HTR-8/SVneo (cell line): ENCODE data around the gene SLC24A3.

Experiments used
- DNase-seq: peaks from one replicate; pipeline ENCODE4 v3.0.0; 2011; ENCODE audit warnings: low spot score, mixed read lengths; ENCODE audit not compliant: insufficient read length
- FAIRE-seq: peaks from 2 replicates; lab custom pipeline; 2011; peaks lifted over from hg19 to GRCh38; lab: Jason Lieb, UNC

The SLC24A3 gene

DNA sequence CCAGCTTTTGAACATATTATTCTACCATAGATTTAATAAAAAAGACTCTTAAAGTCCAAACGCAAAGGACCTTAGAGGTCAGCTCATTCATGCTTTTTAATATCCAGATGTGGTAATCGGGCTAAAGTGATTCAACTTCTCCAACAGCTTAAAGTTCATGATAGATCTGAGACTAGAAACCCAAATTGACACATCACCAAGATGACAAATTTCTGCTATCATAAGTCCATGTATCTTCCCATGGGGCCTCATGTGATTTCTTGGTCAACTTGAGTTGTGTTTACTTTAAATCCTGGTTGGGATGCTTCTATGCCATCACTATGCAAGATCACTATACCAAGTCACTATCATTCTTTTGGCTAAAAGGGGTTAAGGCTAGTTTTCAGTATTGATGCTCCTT is 56.0 kb downstream of the SLC24A3 start:
- DNase-seq = no peak
- no peak for FAIRE-seq

DNA sequence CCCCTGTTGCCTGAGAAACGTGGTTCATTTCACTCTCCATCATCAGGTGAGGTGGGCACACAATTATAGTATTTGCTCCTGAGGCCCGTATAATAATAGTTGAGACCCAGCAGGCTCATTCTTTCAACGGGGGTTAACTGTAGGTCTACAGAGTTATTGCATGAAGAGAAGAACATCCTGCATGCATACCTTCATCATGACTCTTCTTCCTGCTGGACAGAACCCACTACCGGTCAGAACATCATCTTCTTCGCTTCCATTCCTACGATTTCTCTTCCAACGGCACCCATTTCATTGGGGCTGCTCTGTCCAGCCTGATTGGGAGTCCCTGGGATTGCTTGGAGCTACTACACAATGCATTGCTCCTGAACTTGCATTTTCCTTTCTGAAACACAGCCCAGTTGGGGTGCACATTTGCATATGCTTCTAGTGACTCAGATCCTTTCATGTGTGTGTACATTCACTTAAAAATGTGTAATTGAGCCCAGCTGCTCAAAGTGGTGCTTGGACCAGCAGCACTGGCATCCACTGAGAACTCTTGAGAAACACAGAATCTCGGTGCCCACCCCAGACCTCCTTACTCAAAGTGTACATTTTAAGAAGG is 57.4 kb downstream of the SLC24A3 start:
- DNase-seq (no peak), FAIRE-seq (no peak)

DNA sequence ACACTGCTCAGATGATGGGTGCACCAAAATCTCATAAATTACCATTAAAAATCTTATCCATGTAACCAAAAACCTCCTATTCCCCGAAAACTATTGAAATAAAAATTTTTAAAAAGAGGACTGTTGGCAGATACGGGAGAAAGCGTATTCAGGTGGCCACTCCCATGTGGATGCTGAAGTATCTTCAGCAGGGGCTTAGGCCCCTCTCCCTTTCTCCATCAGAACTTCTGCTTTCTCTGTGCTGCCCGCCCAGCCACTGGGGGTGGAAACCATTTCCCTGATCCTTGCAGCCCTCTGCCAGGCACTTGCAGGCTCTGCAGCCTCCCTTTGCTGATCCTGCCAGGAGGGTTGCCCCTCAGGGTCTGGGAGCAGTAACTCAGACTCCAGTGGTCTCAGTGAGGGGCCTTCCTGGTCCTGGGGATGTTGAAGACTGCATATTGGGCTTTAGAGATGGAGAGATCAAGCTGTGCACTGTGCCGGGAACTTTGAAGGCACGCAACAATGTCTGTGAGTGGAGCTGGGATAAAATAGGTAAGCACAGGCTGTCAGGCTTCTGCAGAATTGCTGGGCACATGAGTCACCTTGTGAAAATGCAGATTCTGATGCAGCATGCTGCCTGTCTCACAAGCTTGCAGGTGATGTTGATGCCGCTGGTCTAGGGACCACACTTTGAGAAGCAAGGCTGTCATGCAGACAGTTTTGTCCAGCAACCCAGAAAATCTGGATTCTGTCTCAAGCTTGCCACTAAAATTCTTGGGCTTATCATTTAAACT is 59.6 kb downstream of the SLC24A3 start:
- FAIRE-seq (no peak), DNase-seq (no peak)

DNA sequence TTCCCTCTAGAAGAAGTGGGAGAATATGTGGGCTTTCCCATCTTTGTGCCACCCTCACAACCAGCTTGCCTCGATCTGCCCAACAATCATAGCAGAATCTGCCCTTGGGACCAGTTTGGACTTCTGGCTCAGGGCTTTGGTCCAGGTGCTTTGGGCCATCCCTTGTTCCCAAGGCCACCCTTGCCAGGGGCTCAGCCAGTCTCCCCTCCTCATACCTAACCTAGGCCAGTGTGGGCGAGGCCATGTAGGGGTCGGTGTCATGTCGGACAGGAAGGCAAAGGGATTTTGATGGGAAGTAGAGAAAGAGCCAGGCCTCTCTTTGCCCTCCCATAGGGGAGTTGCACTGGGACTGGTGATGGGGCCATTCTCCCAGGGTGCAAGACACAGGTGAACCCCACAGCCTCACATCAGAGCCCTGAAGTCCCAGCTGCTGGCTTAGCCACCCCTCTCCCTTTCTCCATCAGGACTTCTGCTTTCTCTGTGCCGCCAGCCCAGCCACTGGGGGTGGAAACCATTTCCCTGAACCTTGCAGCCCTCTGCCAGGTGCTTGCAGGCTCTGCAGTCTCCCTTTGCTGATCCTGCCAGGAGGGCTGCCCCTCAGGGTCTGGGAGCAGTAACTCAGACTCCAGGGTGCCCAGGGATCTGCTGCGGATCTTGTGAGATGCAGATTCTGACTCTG is 60.7 kb downstream of the SLC24A3 start:
- FAIRE-seq = no peak
- DNase-seq = no peak

DNA sequence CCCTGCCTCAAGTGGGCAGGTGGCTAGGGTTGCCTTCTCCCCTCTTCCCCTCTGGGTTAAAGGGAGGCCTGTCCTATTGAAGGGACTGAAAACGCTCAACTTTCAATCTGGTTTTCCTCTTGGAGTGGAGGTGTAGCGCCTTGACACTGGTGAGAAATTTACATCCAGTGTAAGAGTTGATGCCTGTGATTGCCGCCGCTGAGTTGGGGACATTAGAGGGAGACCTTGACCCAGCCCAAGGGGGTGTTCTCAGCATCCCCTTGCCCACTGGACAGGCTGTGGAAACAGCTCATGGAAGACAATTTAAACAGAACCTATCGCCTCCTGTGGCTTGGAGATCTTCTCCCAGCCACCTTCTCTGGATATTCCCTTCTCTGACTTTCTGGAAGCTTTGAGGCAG is 61.6 kb downstream of the SLC24A3 start:
- FAIRE-seq = no peak
- DNase-seq = no peak

DNA sequence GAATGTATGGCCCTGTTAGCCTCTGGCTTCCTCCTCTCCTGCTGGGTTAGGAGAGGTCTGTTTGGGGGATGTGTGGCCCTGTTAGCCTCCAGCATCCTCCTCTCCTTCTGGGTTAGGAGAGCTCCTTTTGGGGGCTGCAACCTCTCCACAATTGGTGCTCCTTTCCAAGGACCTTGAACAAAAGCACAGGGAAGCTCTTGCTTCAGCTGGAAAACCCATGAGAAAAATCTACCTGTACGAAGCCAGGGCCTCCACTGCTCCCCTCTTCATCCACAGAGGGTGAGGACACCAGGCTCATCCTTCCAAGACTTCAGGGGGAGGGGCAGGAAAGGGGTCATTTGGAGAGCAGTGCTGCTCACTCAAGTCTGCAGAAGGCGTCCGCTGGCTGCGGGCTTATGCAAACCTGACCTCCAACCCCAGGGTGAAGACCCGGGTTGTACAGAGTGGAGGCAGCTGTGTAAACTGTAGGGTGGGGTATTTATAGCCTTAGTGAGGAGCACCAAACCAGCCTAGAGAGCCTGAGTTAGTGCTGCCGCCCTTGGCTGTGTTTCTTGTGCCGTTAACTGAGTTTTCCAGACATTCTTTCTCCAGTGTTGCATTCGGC is 62.1 kb downstream of the SLC24A3 start:
- FAIRE-seq (no peak), DNase-seq (no peak)

DNA sequence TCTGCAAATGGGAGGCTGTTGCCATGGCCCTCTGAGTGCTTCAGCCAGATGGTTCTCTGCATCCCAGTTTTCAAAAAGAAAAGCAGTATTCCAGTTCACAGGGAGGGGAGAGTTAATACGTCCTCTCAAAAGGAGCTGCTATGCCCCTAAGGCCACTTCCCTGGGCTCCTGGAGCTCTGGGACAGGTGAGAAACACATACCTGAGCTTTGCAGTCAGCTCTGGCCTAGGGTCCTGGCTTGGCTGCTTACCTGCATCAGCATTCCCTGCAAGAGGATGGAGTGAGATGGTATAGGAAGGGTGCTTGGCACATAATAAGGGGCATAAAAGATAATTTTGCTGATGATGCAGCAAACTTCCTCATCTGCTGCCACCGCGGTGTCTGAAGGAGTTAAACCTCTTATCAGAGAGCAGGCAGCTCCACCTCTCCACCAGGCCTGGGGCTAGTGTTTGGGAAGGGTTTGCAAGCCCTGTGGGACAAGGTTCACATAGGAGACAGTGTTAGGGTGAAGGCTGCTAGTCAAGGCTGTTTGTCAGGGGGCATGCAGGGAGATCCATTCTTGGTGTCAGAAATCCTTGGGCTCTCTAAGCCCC is 62.7 kb downstream of the SLC24A3 start:
- no peak for FAIRE-seq
- no peak for DNase-seq

DNA sequence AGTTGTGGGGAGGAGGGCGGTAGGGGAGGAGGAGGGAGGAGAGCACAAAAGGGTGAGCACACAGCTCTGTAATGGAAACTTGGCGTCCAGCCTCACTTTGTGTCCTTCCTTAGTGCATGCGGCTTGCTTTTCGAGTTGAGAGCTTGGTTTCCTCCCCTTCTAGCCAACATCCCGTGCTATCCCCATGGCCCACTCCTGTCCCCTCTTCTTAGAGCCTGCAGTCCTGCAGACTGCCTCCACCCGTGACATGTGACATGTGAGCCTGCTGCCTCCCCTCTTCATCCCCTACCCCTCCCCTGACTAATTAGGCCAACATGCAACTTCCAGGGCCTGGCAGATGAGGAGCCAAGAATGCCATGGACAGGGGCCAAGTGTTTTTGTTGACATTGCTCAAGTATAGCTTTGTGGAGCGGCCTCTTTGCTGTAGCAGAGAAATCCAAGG is 63.2 kb downstream of the SLC24A3 start:
- no peak for FAIRE-seq
- DNase-seq = no peak

DNA sequence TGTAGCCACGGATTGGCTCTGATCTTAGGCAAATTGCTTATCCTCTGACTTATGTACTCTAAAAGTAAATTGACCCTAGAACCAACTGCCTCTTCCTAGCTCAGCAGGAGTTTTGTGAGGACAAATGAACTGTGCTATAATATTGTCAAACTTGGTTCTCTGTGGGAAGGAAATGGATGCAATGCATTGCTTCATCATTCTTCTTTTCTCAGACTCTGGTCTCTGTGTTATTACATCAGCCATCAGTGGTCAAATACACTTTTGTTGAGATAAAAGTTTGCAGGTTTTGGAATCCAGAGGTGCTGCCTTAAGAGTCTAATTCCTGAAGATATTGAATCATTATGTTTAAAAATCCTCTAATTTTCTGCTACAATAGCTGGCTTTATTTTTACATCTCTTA is 64.9 kb downstream of the SLC24A3 start:
- no peak for DNase-seq
- no peak for FAIRE-seq

DNA sequence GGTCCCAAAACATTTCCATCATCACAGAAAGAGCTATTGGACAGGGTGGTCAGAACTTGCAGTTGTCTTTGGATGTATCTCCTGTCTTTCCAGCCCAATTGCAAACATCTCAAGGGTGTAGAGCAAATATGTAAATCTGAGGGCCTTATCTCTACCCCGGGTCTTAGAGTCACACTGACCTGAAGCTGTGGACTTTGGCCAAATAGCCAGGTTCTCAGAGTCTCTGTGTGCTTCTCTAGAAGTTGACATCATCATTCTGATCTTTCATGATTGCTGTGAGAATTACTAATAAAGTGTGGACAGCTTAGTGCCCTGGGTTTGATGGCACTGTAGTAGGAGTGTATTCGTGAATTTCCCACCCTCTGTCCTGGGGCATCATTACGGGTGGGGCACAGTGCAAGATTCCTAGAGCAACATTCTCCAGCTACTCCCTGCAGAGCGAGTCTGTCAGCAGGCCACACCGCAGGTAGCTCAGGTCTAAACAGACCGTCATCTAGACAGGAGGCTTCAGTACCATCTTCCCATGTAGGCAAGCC is 71.1 kb downstream of the SLC24A3 start:
- FAIRE-seq (no peak), DNase-seq (no peak)

DNA sequence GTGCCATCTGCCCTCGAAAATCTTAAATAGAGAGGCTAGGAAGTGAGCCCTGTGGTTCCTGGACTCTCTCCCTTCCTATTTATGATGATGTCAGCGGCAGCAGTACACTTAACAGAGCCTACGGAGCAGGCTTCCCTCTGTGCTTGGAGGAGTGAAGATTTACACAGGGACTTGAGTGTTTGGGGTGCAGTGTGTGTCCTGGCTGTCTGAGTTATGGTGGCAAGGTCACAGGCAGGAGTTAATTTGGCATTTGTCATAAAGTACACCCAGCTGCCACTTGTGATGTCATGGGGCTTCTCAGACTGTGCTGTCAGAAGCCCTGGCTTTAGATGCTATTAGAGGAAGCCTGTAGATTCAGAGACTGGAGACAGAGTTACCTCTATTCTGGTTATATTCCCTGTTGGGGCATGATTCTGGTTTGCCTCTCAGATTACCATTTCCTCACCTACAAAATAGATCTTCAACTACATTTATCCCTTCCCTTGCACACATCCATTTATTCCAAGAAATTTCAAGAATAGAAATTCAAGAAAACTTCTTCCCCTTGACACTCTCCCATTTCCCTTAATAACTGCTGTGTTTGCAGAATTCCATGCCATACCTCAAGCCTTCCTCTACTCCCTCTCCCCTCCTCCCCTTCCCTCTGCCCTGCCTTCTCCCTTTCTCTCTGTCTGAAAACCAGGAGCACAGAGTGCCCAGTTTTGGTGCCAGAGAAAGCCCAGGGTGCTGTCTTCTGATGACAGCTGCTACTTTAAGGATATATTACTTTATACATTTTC is 72.1 kb downstream of the SLC24A3 start:
- DNase-seq (no peak), FAIRE-seq (no peak)

DNA sequence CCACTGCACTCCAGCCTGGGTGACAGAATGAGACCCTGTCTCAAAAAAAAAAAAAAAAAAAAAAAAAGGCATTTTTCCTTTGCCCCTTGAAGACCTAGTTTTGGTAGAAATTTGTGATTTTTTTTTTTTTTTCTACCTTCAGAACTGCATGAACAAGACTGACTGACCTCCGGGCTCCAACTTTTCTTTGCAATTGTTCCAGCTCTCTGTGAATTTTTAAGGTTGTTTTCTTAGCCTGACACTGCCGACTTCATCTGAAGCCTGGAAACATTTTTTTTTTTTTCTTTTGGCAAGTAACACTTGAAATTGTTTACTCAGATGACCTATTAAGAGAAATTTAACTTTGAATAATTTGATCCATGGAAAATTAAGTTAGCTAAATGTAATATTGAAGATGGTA is 73.0 kb downstream of the SLC24A3 start:
- DNase-seq (no peak), FAIRE-seq (no peak)

DNA sequence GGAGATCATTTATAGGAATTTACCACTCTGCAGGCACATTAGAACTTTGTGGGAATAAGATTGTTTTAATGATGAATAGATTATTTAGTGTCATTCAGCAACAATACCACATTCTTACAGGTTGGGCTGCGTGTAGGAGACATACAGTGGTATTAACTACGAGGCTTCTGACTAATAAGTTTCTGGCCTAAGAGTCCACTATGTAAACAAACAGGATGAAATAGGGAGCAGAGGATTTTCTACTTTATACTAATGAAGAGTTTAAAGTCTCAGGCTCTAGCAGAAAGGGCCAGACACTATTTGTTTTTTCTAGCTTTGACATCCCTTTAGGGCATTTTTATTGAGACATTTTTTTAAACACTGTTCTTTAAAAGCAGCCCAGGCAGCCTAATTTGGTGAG is 75.6 kb downstream of the SLC24A3 start:
- FAIRE-seq (no peak), DNase-seq (no peak)

DNA sequence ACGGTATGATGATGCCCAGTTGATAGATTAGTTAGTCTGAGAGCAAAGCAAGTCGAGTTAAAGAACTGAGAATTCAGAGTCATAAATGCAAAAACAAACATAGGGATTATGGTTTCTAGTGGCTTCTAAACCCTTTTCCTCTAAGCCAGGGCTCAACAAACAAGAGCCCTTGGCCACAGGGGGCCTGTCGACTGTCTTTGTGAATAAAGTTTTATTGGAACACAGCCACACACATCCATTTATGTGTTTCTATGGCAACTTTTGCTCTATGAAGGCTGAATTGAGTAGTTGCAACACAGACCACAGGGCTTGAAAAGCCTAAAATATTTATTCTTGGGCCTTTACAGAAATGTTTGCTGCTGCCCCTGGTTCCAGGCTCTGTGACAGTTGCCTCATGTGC is 76.2 kb downstream of the SLC24A3 start:
- DNase-seq = no peak
- FAIRE-seq = no peak

DNA sequence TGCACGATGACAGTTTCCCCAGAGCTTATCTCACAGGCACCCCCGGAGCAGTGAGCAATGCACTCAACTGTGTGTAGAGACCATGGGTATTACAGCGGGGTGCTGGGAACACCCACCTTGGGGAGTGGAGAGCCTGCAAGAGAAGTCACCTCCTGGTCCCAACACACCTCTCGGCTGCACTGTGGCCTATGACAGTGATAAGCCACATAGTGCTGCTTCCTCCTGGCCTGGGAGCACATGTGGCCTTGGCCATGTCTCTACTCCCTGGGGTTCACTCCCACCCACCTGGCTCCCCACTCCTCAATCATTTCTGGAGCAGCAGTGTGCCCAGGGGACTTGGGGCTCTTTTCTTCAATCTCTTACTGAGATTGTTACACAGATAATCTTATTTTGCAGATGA is 77.0 kb downstream of the SLC24A3 start:
- DNase-seq (no peak), FAIRE-seq (no peak)

DNA sequence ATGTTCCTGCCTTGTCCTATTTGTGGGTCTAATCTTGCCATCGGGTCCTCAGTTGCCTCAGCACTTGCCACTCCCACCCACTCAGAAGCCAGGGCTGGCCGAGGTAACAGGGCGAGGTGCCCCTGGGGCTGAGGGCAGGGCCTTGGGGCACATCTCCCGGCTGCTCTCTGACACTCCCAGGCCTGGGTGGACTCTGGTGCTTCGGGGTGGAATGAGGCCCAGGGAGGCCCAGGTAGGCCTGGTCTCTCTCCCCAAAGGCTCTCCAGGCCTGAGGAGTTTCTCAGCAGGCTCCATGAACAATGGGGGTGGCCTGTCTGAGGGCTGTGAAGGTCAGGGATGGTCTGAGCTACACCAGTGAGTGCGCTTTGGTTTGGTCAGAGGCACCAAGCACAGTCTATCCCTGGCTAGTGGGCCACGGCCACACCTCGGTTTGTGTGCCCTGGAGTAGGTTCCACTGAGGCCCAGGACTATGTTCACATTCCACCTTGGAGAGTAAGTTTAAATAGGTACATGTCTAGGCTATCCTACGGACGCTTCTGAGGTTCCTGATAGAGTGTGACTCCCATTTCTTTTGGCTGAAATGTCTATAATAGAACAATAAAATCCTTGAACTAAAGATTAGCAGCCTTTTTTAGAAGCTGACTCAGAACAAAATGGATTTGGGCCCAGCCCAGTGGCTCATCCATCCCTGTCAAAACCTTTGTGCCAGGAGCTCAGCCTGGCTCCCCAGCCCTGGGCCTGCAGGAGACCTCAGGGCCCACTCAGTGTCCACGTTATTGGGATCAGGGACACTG is 78.8 kb downstream of the SLC24A3 start:
- no peak for DNase-seq
- FAIRE-seq = no peak

DNA sequence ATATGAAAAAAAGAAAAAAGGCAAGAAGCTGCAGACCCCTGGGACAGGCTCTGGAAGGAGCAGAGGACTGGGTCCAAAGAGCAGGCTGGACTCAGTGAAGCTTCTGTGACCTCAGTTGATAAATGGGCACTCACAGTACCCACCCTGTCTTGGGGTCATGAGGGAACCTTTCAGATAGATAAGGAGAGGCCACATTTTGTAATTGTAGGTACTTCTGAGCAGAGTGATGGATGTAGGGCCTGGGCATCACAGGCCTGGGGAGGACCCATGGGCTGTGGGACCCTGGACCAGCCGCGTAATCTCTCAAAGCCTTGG is 79.3 kb downstream of the SLC24A3 start:
- DNase-seq (no peak), FAIRE-seq (no peak)

DNA sequence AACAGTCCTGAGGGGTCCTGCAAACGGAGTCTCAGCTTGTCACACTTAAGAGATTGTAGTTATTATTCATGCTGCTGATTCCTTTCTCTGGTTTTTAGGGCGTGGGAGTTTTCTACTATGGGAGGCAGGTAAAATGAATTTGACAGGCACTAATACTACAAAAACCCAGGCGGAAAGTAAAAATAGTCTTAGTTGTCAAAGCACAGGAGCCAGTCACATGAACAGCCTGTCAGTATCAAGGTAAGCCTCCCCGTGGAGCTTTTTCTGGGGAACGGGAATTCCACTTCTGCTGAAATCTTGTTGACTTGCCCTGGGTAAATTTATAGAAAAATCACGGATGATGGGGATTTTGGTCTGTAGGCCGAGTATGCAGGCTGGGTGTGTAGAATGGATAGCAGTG is 79.8 kb downstream of the SLC24A3 start:
- FAIRE-seq = no peak
- DNase-seq = no peak

DNA sequence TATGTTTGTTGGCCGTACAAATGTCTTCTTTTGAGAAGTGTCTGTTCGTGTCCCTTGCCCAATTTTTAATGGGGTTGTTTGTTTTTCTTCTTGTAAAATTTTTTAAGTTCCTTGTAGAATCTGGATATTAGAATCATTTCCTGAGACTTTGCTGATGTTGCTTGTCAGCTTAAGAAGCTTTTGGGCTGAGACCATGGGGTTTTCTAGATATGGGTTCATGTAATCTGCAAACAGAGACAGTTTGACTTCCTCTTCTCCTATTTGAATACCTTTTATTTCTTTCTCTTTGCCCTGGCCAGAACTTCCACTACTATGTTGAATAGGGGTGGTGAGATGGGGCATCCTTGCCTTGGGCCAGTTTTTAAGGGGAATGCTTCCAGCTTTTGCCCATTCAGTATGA is 82.6 kb downstream of the SLC24A3 start:
- no peak for FAIRE-seq

More for the DNA sequence above, 82.6 kb downstream of the SLC24A3 start:
- DNase-seq = no peak
